GM12878 (cell line): ENCODE results near the gene HAND2. TPM values are rescaled to one million over a fixed set of nuclear protein-coding genes. Genes with fewer than 3 reads are reported as not detected.

Experiments
- ATAC-seq: fragments of 200-7000 bp; cut with Tn5 transposase; 3 replicates; pipeline ENCODE4 v1.9.1; 2020; ENCODE audit warnings: mild to moderate bottlenecking, moderate library complexity
- BruUV-seq: library from RNA; stranded (reverse); fragments of 400-500 nt; replicated peaks from 2 replicates; lab custom pipeline; 2021; lab: Mats Ljungman, UMichigan
- CTCF ChIA-PET: fragments of 300-600 bp; sonication (Branson Sonifier 250); formaldehyde crosslinking; extraction: SDS; loops from one replicate; lab custom pipeline; 2021; ENCODE audit warnings: inconsistent platforms; lab: Yijun Ruan, JAX
- POLR2A ChIA-PET: fragments of 350-600 bp; formaldehyde crosslinking; extraction: SDS; loops from one replicate; lab custom pipeline; 2021; ENCODE audit warnings: inconsistent platforms; lab: Charles Lee
- RAD21 ChIA-PET: fragments of 300-600 bp; sonication (Branson Sonifier 250); formaldehyde crosslinking; loops from one replicate; lab custom pipeline; 2023; ENCODE audit warnings: antibody characterized with exemption; ENCODE audit not compliant: unreplicated experiment; lab: Charles Lee
- SMC1A ChIA-PET: fragments of 300-600 bp; sonication (Branson Sonifier 250); formaldehyde crosslinking; loops from one replicate; lab custom pipeline; 2023; ENCODE audit not compliant: unreplicated experiment, uncharacterized antibody; lab: Charles Lee
- DNase-seq: peaks from one replicate; pipeline ENCODE4 v3.0.0-alpha.2; 2011; ENCODE audit warnings: low read depth, low spot score
- FAIRE-seq: peaks from 3 replicates; lab custom pipeline; 2011; peaks lifted over from hg19 to GRCh38; lab: Jason Lieb, UNC
- H2AFZ ChIP-seq: 2 replicates; pipeline ENCODE4 v1.6.0; 2011; ENCODE audit warnings: low read depth, low read length, control low read depth; ENCODE audit not compliant: control insufficient read depth
- H3K27ac ChIP-seq: 2 replicates; pipeline ENCODE4 v1.5.1; 2011; ENCODE audit warnings: control low read depth; ENCODE audit not compliant: control insufficient read depth, insufficient read depth
- H3K27me3 ChIP-seq, 2 experiments: replicated peaks in 1 of 2; 2 replicates each; pipeline versions ENCODE4 v1.6.0 to v1.6.1; 2011; ENCODE audit warnings: low read length in 1 of 2; ENCODE audit not compliant: control insufficient read depth in 2 of 2, insufficient read depth in 2 of 2
- H3K36me3 ChIP-seq, 2 experiments: 2 replicates each; pipeline ENCODE4 v1.5.1; 2011; ENCODE audit warnings: low read length in 1 of 2; ENCODE audit not compliant: control insufficient read depth in 2 of 2, insufficient read depth in 2 of 2
- H3K4me1 ChIP-seq: 2 replicates; pipeline ENCODE4 v1.6.1; 2011; ENCODE audit warnings: mild to moderate bottlenecking, low read length, moderate library complexity, mixed read lengths; ENCODE audit not compliant: control insufficient read depth, insufficient read depth
- H3K4me2 ChIP-seq: 2 replicates; pipeline ENCODE4 v1.6.0; 2011; ENCODE audit warnings: control low read depth; ENCODE audit not compliant: control insufficient read depth, insufficient read depth
- H3K4me3 ChIP-seq: fragments of 200-600 bp; sonication (generic); 2 replicates; pipeline ENCODE4 v1.5.1; 2016
- H3K79me2 ChIP-seq: 2 replicates; pipeline ENCODE4 v1.6.0; 2011; ENCODE audit warnings: low read length; ENCODE audit not compliant: control insufficient read depth, insufficient read depth
- H3K9ac ChIP-seq: 2 replicates; pipeline ENCODE4 v1.8.0; 2011; ENCODE audit warnings: low read length, control low read depth, mixed read lengths; ENCODE audit not compliant: control insufficient read depth, insufficient read depth
- H3K9me3 ChIP-seq: replicated peaks from 3 replicates; pipeline ENCODE4 v1.5.1; 2011; ENCODE audit warnings: mild to moderate bottlenecking, low read length; ENCODE audit not compliant: control insufficient read depth, insufficient read depth
- H4K20me1 ChIP-seq: 2 replicates; pipeline ENCODE4 v1.6.0; 2011; ENCODE audit not compliant: control insufficient read depth, insufficient read depth
- CEBPB ChIP-seq, 2 experiments: fragments of 150-350 bp in 1 of 2; IDR thresholded peaks; 2 replicates each; pipeline ENCODE4 v1.6.1; 2012 to 2014; ENCODE audit warnings: low read depth in 2 of 2, low read length in 2 of 2, borderline replicate concordance in 1 of 2, inconsistent platforms in 1 of 2
- FOXM1 ChIP-seq: IDR thresholded peaks from 2 replicates; pipeline ENCODE4 v1.6.1; 2012; ENCODE audit warnings: low read depth, mild to moderate bottlenecking, inconsistent platforms, low read length, moderate library complexity
- HCFC1 ChIP-seq: fragments of 150-350 bp; IDR thresholded peaks from 2 replicates; pipeline ENCODE4 v1.6.1; 2014; ENCODE audit warnings: low read length
- KLF5 ChIP-seq: fragments of 450-650 bp; IDR thresholded peaks from 2 replicates; pipeline ENCODE4 v1.6.1; 2014; ENCODE audit warnings: mild to moderate bottlenecking; ENCODE audit not compliant: partially characterized antibody
- MYB ChIP-seq: fragments of 150-350 bp; IDR thresholded peaks from 2 replicates; pipeline ENCODE4 v1.6.1; 2014; ENCODE audit warnings: mild to moderate bottlenecking, low read depth, low read length, borderline replicate concordance
- NR2F1 ChIP-seq: fragments of 450-650 bp; conservative IDR thresholded peaks from 2 replicates; pipeline ENCODE4 v1.6.1; 2017; ENCODE audit warnings: mild to moderate bottlenecking
- PBX3 ChIP-seq: IDR thresholded peaks from 2 replicates; pipeline ENCODE4 v1.6.1; 2011; ENCODE audit warnings: mild to moderate bottlenecking, low read depth, low read length, moderate library complexity; ENCODE audit not compliant: insufficient replicate concordance
- PRDM15 ChIP-seq: fragments of 450-650 bp; formaldehyde crosslinking; IDR thresholded peaks from 2 replicates; pipeline ENCODE4 v1.4.0; 2020; ENCODE audit warnings: mild to moderate bottlenecking, moderate library complexity
- RAD51 ChIP-seq: fragments of 450-650 bp; IDR thresholded peaks from 2 replicates; pipeline ENCODE4 v1.6.1; 2016; ENCODE audit warnings: moderate library complexity, mild to moderate bottlenecking, inconsistent platforms
- SMAD1 ChIP-seq: fragments of 450-650 bp; IDR thresholded peaks from 2 replicates; pipeline ENCODE4 v1.6.1; 2018; ENCODE audit warnings: mild to moderate bottlenecking, low read depth; ENCODE audit not compliant: partially characterized antibody
- SMAD5 ChIP-seq: IDR thresholded peaks from 2 replicates; pipeline ENCODE4 v1.6.1; 2016; ENCODE audit warnings: antibody characterized with exemption, low read depth
- SPI1 ChIP-seq: IDR thresholded peaks from 2 replicates; pipeline ENCODE4 v1.6.1; 2011; ENCODE audit warnings: low read depth, mild to moderate bottlenecking, low read length, moderate library complexity, borderline replicate concordance; ENCODE audit not compliant: insufficient read depth
- YY1 ChIP-seq: IDR thresholded peaks from 2 replicates; pipeline ENCODE4 v1.6.1; 2011; ENCODE audit warnings: low read depth, mild to moderate bottlenecking, low read length
- WGBS: methylation state at CpG from one replicate; pipeline ENCODE4 v1.1.6; 2016; ENCODE audit warnings: low lambda C conversion rate; ENCODE audit not compliant: insufficient replicate concordance, insufficient coverage; ENCODE audit errors: missing lambda C conversion rate; 5-methylcytosine and 5-hydroxymethylcytosine counted together
- in situ Hi-C: fragments of 300-500 bp; cut with MboI; formaldehyde crosslinking; loops from 9 replicates; pipeline ENCODE4 v1.14.3; 2018; ENCODE audit warnings: mixed read lengths
- intact Hi-C: fragments of 100-400 bp; cut with micrococcal nuclease; formaldehyde crosslinking; loops from one replicate; pipeline ENCODE4 v1.14.2; 2022; ENCODE audit not compliant: unreplicated experiment
- polyA plus RNA-seq, 11 experiments: library from polyadenylated mRNA; depleted of rRNA in 4 of 11; unstranded in 6 of 11; stranded (reverse) in 5 of 11; fragments of >200 nt; fragmentation: Nextera tagmentation in 4 of 11; fragmentation: Illumina TruSeq in 1 of 11; extraction: Ambion mirVana in 4 of 11; extraction: Trizol in 1 of 11; gene quantifications; 1 replicate in 1 of 11; 2 replicates in 10 of 11; pipeline versions ENCODE4 v1.2.1 to v1.2.3, GENCODE V29; 2011 to 2016; ENCODE audit warnings: inconsistent platforms in 2 of 11, missing spikeins in 2 of 11, low read depth in 1 of 11
- total RNA-seq, 4 experiments: library from RNA; depleted of rRNA in 3 of 4; stranded (reverse); fragments of >200 nt in 3 of 4; fragmentation: Illumina TruSeq in 1 of 4; extraction: Trizol in 1 of 4; gene quantifications; 2 replicates each; pipeline versions ENCODE4 v1.2.1 to v1.2.3, GENCODE V29; 2013 to 2021
- TF ChIP-seq, protein P1 (sequence below): fragments of 450-650 bp; IDR thresholded peaks from 2 replicates; pipeline ENCODE4 v1.6.1; 2017; ENCODE audit warnings: low read depth, mild to moderate bottlenecking, moderate library complexity

Gene HAND2
- total and polyA plus RNA-seq, 10 of the 15 experiments (the other 5 are each of a cell fraction or from before 2014, with no cell fraction given): 0.09 TPM; not detected in 9

DNA sequence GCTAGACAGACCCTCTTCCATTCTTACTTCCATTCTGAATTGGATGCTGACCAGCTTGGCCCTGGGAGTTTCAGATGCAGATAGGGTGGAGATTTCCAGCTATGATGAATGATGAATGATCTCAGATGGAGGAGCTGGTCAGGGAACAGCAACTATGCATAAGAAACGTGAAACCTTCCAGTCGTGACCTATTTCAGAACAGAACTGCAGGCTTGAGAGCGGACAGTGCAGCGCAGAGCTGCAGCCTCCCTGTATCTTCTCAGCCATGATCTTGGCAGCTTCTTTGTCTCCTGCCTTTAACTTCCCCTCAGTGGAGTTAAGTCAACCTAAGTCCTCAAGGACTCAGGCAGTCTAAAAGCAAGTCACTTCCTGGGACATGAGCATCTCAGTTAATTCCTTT is 43.3 kb upstream of the HAND2 start (continued):
- TF ChIP-seq, protein P1, sequence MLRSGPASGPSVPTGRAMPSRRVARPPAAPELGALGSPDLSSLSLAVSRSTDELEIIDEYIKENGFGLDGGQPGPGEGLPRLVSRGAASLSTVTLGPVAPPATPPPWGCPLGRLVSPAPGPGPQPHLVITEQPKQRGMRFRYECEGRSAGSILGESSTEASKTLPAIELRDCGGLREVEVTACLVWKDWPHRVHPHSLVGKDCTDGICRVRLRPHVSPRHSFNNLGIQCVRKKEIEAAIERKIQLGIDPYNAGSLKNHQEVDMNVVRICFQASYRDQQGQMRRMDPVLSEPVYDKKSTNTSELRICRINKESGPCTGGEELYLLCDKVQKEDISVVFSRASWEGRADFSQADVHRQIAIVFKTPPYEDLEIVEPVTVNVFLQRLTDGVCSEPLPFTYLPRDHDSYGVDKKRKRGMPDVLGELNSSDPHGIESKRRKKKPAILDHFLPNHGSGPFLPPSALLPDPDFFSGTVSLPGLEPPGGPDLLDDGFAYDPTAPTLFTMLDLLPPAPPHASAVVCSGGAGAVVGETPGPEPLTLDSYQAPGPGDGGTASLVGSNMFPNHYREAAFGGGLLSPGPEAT: no peak

GRCh38 chr4:173572493-173573129 is 42.6 kb upstream of the HAND2 start:
- Histone ChIP-seq H3K4me2 (no peak overlapping the region), H4K20me1 (no peaks in the 10 kb centered on the region), H3K4me3 (no peak overlapping the region), H3K36me3 (no peaks in the 10 kb centered on the region), H3K4me1 (no peaks in the 10 kb centered on the region), H3K9me3 (no peaks in the 10 kb centered on the region), H2AFZ (no peak overlapping the region), H3K9ac (no peak overlapping the region), H3K27ac (no peak overlapping the region), H3K79me2 (no peaks in the 10 kb centered on the region), H3K27me3 (no peaks in the 10 kb centered on the region)
- intact Hi-C loops: no loop called here
- WGBS: 16% methylated on average over 3 of the region's 3 CpGs
- DNase-seq: no peak
- ATAC-seq: no peak
- in situ Hi-C loops: no loop called here
- no peak for FAIRE-seq
- ChIA-PET CTCF (interaction anchor here (0.8 kb wide), 1 partner anchor 11 kb away, joined by 3 read pairs; no protein-coding TSS in a partner anchor), RAD21 (no interaction called here), SMC1A (no interaction called here), POLR2A (no interaction called here)
- no TSS peak for BruUV-seq
- TF ChIP-seq SPI1 (no peak), RAD51 (no peak), PRDM15 (CRISPR knock-in tag) (no peak), SMAD1 (no peak), FOXM1 (no peak), PBX3 (no peak), CEBPB (IDR thresholded peaks at IDR 0.05; ENCODE audit: borderline replicate concordance in 1 of 2, low read depth in 2 of 2, low read length in 2 of 2) (no peak), KLF5 (no peak), HCFC1 (no peak), SMAD5 (no peak), YY1 (no peak), MYB (no peak), NR2F1 (no peak)
- TF ChIP-seq, protein P1: no peak
